SK-N-SH (cell line): Measurements from ENCODE around the gene KNCN. TPM values are rescaled to one million over a fixed set of nuclear protein-coding genes. Genes with fewer than 3 reads are reported as not detected.

Experiments used
- CTCF ChIA-PET: fragments of 300-600, 350-600 bp; formaldehyde crosslinking; extraction: SDS; loops from one replicate; lab custom pipeline; 2021; lab: Yijun Ruan, JAX
- POLR2A ChIA-PET: fragments of 350-600 bp; sonication (Branson Sonifier 250); formaldehyde crosslinking; extraction: SDS; loops from one replicate; lab custom pipeline; 2020; ENCODE audit warnings: antibody characterized with exemption, inconsistent platforms; lab: Yijun Ruan, JAX
- DNase-seq: peaks from one replicate; pipeline ENCODE4 v3.0.0; 2012
- H2AFZ ChIP-seq: fragments of 200-600 bp; sonication (generic); 2 replicates; pipeline ENCODE4 v1.8.1; 2016; ENCODE audit warnings: antibody characterized with exemption, mild to moderate bottlenecking, low read depth
- H3F3A ChIP-seq: fragments of 200-600 bp; sonication (generic); replicated peaks from 2 replicates; pipeline ENCODE3; 2016; ENCODE audit warnings: antibody characterized with exemption, mild to moderate bottlenecking; ENCODE audit not compliant: insufficient read depth
- H3K27ac ChIP-seq, 2 experiments: fragments of 200-500 bp in 1 of 2; fragments of 200-600 bp in 1 of 2; sonication (Bioruptor generic) in 1 of 2; sonication (generic), shearing (Covaris generic) in 1 of 2; 2 replicates each; pipeline versions ENCODE4 v1.5.1 to v1.6.1; 2014 to 2016; ENCODE audit warnings: low read depth in 2 of 2, inconsistent platforms in 1 of 2, low read length in 1 of 2, mild to moderate bottlenecking in 1 of 2, mixed read lengths in 1 of 2
- H3K27me3 ChIP-seq: fragments of 200-600 bp; sonication (generic), shearing (Covaris generic); 2 replicates; pipeline ENCODE4 v1.6.1; 2016; ENCODE audit warnings: mixed run types; ENCODE audit not compliant: insufficient read depth
- H3K36me3 ChIP-seq, 2 experiments: fragments of 200-500 bp in 1 of 2; fragments of 200-600 bp in 1 of 2; sonication (Bioruptor generic) in 1 of 2; sonication (generic) in 1 of 2; replicated peaks in 1 of 2; 2 replicates each; pipeline versions ENCODE3 to v1.5.1; 2014 to 2016; ENCODE audit warnings: low read length in 1 of 2, mild to moderate bottlenecking in 1 of 2; ENCODE audit not compliant: insufficient read depth in 2 of 2, control insufficient read depth in 1 of 2
- H3K4me1 ChIP-seq, 2 experiments: fragments of 200-500 bp in 1 of 2; fragments of 200-600 bp in 1 of 2; sonication (Bioruptor generic) in 1 of 2; sonication (generic), shearing (Covaris generic) in 1 of 2; 2 replicates each; pipeline versions ENCODE4 v1.5.1 to v1.6.1; 2014 to 2016; ENCODE audit warnings: low read depth in 1 of 2, low read length in 1 of 2, mixed run types in 1 of 2; ENCODE audit not compliant: insufficient read depth in 2 of 2, control insufficient read depth in 1 of 2
- H3K4me2 ChIP-seq: fragments of 200-600 bp; sonication (generic), shearing (Covaris generic); 2 replicates; pipeline ENCODE4 v1.6.1; 2017; ENCODE audit warnings: mixed run types
- H3K4me3 ChIP-seq, 2 experiments: fragments of 200-500 bp in 1 of 2; fragments of 200-600 bp in 1 of 2; sonication (Bioruptor generic) in 1 of 2; sonication (generic), shearing (Covaris generic) in 1 of 2; 2 replicates each; pipeline versions ENCODE4 v1.5.1 to v1.8.1; 2014 to 2016; ENCODE audit warnings: low read depth in 2 of 2, inconsistent platforms in 1 of 2, low read length in 1 of 2, mild to moderate bottlenecking in 1 of 2, mixed read lengths in 1 of 2, moderate library complexity in 1 of 2
- H3K79me2 ChIP-seq: fragments of 200-600 bp; sonication (generic); 2 replicates; pipeline ENCODE4 v1.8.1; 2017; ENCODE audit warnings: mild to moderate bottlenecking; ENCODE audit not compliant: insufficient read depth
- H3K9ac ChIP-seq: fragments of 200-600 bp; sonication (generic); 2 replicates; pipeline ENCODE4 v1.6.1; 2017; ENCODE audit warnings: mixed run types
- H3K9me2 ChIP-seq: fragments of 200-600 bp; sonication (generic); 2 replicates; pipeline ENCODE4 v1.6.1; 2017; ENCODE audit warnings: mixed run types
- H3K9me3 ChIP-seq: fragments of 200-600 bp; sonication (generic); 2 replicates; pipeline ENCODE4 v1.6.1; 2017; ENCODE audit warnings: mixed run types, mild to moderate bottlenecking, moderate library complexity
- H4K20me1 ChIP-seq: fragments of 200-600 bp; sonication (generic); 2 replicates; pipeline ENCODE4 v1.6.1; 2017; ENCODE audit warnings: mild to moderate bottlenecking, mixed run types; ENCODE audit not compliant: insufficient read depth
- ELF1 ChIP-seq: IDR thresholded peaks from 2 replicates; pipeline ENCODE4 v1.4.0; 2012
- EP300 ChIP-seq, 2 experiments: IDR thresholded peaks; 2 replicates each; pipeline versions ENCODE4 v1.4.0 to v1.6.1; 2012; ENCODE audit warnings: borderline replicate concordance in 1 of 2, low read depth in 1 of 2, low read length in 1 of 2
- FOXJ3 ChIP-seq: sonication (generic); formaldehyde crosslinking; IDR thresholded peaks from 2 replicates; pipeline ENCODE4 v1.5.1; 2020; ENCODE audit warnings: mild to moderate bottlenecking, missing genetic modification reagents
- JUND ChIP-seq: IDR thresholded peaks from 2 replicates; pipeline ENCODE4 v1.4.0; 2012
- MAX ChIP-seq: IDR thresholded peaks from 2 replicates; pipeline ENCODE4 v1.4.0; 2012; ENCODE audit warnings: low read depth
- NRF1 ChIP-seq: IDR thresholded peaks from 2 replicates; pipeline ENCODE4 v1.6.1; 2012; ENCODE audit warnings: low read depth, mild to moderate bottlenecking, low read length
- PBX3 ChIP-seq: IDR thresholded peaks from 2 replicates; pipeline ENCODE4; 2012
- RAD21 ChIP-seq: IDR thresholded peaks from 2 replicates; pipeline ENCODE4 v1.6.1; 2012; ENCODE audit warnings: mild to moderate bottlenecking, low read length
- RCOR1 ChIP-seq: fragments of 150-350 bp; IDR thresholded peaks from 2 replicates; pipeline ENCODE4 v1.6.1; 2017; ENCODE audit warnings: antibody characterized with exemption, low read length
- REST ChIP-seq: IDR thresholded peaks from 2 replicates; pipeline ENCODE4 v1.6.1; 2012; ENCODE audit warnings: mild to moderate bottlenecking, low read depth, low read length, moderate library complexity
- RXRA ChIP-seq: IDR thresholded peaks from 2 replicates; pipeline ENCODE4 v1.4.0; 2012; ENCODE audit warnings: low read depth, mild to moderate bottlenecking, borderline replicate concordance
- TCF12 ChIP-seq: IDR thresholded peaks from 2 replicates; pipeline ENCODE4 v1.4.0; 2012
- ZBTB33 ChIP-seq: IDR thresholded peaks from 2 replicates; pipeline ENCODE4 v1.4.0; 2012; ENCODE audit warnings: low read depth, borderline replicate concordance
- WGBS: methylation state at CpG from one replicate; pipeline ENCODE4 v1.1.6; 2017; ENCODE audit warnings: low lambda C conversion rate; 5-methylcytosine and 5-hydroxymethylcytosine counted together
- polyA plus RNA-seq, 3 experiments: library from polyadenylated mRNA; depleted of rRNA; stranded (reverse); fragments of >200 nt; gene quantifications; 2 replicates each; pipeline ENCODE4 v1.2.3, GENCODE V29; 2012
- TF ChIP-seq, protein P1 (sequence below): fragments of 150-350 bp; IDR thresholded peaks from 2 replicates; pipeline ENCODE4 v1.6.1; 2017; ENCODE audit warnings: antibody characterized with exemption, low read length, low read depth, borderline replicate concordance
- TF ChIP-seq, protein P2 (sequence below): IDR thresholded peaks from 2 replicates; pipeline ENCODE4 v1.4.0; 2012; ENCODE audit warnings: low read depth, borderline replicate concordance

Gene KNCN
- polyA plus RNA-seq, 1 of the 3 experiments (the other 2 are of a cell fraction) = not detected

- no peaks in the 10 kb centered on the region for H4K20me1 ChIP-seq
- H3K27me3 ChIP-seq = no peaks in the 10 kb centered on the region; the same call in 1 of the 2 replicates
- H2AFZ ChIP-seq = no peak overlapping the region
- no peak overlapping the region for H3K4me3 ChIP-seq
- 74% methylated on average over 1 of the region's 1 CpG for WGBS
- no peak overlapping the region for H3K4me2 ChIP-seq
- ChIA-PET CTCF (interaction anchor here (1.2 to 17.9 kb wide), 7 partner anchors 8 to 129 kb away, joined by 3 to 496 read pairs (median 7); no protein-coding TSS in a partner anchor), POLR2A (no interaction called here)
- H3K9me3 ChIP-seq = no peaks in the 10 kb centered on the region
- no peaks in the 10 kb centered on the region for H3K79me2 ChIP-seq
- H3F3A ChIP-seq = no peaks in the 10 kb centered on the region
- no peak overlapping the region for H3K27ac ChIP-seq
- no peak overlapping the region for H3K9ac ChIP-seq
- no peaks in the 10 kb centered on the region for H3K9me2 ChIP-seq
- H3K36me3 ChIP-seq = no peaks in the 10 kb centered on the region
- H3K4me1 ChIP-seq = no peaks in the 10 kb centered on the region; a peak in 1 of 4 replicates
- DNase-seq = no peak
- TF ChIP-seq NRF1 (no peak), PBX3 (no peak), EP300 (IDR thresholded peaks at IDR 0.05; ENCODE audit: borderline replicate concordance in 1 of 2, low read depth in 1 of 2, low read length in 1 of 2) (no peak), ELF1 (no peak), REST (no peak), RXRA (no peak), ZBTB33 (no peak), RCOR1 (no peak), MAX (no peak), JUND (no peak), RAD21 (no peak), FOXJ3 (CRISPR knock-in tag) (no peak), TCF12 (no peak)
- TF ChIP-seq, protein P1, sequence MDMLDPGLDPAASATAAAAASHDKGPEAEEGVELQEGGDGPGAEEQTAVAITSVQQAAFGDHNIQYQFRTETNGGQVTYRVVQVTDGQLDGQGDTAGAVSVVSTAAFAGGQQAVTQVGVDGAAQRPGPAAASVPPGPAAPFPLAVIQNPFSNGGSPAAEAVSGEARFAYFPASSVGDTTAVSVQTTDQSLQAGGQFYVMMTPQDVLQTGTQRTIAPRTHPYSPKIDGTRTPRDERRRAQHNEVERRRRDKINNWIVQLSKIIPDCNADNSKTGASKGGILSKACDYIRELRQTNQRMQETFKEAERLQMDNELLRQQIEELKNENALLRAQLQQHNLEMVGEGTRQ = no peak
- TF ChIP-seq, protein P2, sequence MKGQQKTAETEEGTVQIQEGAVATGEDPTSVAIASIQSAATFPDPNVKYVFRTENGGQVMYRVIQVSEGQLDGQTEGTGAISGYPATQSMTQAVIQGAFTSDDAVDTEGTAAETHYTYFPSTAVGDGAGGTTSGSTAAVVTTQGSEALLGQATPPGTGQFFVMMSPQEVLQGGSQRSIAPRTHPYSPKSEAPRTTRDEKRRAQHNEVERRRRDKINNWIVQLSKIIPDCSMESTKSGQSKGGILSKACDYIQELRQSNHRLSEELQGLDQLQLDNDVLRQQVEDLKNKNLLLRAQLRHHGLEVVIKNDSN = no peak
These were observed 14.9 kb downstream of the KNCN start for GRCh38 chr1:46536527-46536926.
